ENCODE measurements around the gene FAM3D.
"Not testable (repeated sequence)": the region's sequence is repeated elsewhere in the genome, so short reads cannot be mapped to it uniquely, and the experiment has no call there.

The FAM3D gene, protein sequence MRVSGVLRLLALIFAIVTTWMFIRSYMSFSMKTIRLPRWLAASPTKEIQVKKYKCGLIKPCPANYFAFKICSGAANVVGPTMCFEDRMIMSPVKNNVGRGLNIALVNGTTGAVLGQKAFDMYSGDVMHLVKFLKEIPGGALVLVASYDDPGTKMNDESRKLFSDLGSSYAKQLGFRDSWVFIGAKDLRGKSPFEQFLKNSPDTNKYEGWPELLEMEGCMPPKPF

GRCh38 chr3:58666683-58667082 is at the start of gene FAM3D:
Gene FAM3D, minus strand, starts transcription at chr3:58666774. Its CDS starts 11,211 bp downstream, at chr3:58655563.
- H3K4me3 ChIP-seq (ENCODE audit: control insufficient read depth, low read depth, low read length) = no peak within 1 kb of the TSS
- no peak for TF ChIP-seq CTCF (conservative IDR thresholded peaks at IDR 0.05; ENCODE audit: control insufficient read depth, insufficient read depth, low read depth, low read length)
- no peak for DNase-seq (ENCODE audit: low read depth)

DNA sequence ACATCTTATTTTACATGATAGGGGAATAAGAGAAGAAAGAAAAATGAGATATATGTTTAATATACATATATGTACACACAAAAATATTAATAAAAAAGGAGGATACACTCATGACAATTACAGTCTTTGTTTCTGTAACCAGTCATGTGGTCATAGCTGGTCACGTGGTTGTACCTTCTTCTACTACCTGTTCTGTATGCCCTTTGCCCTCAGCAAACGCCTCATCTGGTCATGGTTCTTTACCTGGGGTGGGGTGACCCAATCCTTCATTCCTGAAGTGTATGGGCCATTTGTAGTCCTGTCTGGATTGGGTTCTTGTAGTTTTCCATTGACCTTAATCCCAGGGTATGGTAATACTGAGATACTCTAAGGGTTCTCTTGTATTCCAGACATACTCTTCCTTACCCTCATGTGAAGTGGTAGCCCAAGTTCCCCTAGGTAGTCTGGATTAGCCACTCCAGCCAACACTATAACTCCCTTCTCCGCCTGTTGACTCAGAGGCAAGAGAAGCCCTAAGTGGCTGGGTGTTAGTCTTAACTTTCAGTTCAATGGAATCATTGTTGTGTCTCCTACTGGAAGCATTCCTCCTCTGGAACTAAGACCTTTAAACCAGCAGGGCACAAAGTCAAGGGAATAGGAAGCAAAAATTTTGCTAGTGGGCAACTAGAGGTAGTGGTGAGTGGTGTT is 47.3 kb upstream of the FAM3D start:
- no peak for DNase-seq (ENCODE audit: low read depth)
- no peak for TF ChIP-seq CTCF (conservative IDR thresholded peaks at IDR 0.05; ENCODE audit: control insufficient read depth, insufficient read depth, low read depth, low read length)
- H3K4me3 ChIP-seq (ENCODE audit: control insufficient read depth, low read depth, low read length) = no peak overlapping the region

- TF ChIP-seq CTCF (conservative IDR thresholded peaks at IDR 0.05; ENCODE audit: control insufficient read depth, insufficient read depth, low read depth, low read length) = no peak
- no peak overlapping the region for H3K4me3 ChIP-seq (ENCODE audit: control insufficient read depth, low read depth, low read length)
- no peak for DNase-seq (ENCODE audit: low read depth)
Observed at GRCh38 chr3:58711871-58712270, 45.3 kb upstream of the FAM3D start.

GRCh38 chr3:58708983-58709382 is 42.4 kb upstream of the FAM3D start:
- H3K4me3 ChIP-seq (ENCODE audit: control insufficient read depth, low read depth, low read length); DNase-seq (ENCODE audit: low read depth): not testable (repeated sequence)

DNA sequence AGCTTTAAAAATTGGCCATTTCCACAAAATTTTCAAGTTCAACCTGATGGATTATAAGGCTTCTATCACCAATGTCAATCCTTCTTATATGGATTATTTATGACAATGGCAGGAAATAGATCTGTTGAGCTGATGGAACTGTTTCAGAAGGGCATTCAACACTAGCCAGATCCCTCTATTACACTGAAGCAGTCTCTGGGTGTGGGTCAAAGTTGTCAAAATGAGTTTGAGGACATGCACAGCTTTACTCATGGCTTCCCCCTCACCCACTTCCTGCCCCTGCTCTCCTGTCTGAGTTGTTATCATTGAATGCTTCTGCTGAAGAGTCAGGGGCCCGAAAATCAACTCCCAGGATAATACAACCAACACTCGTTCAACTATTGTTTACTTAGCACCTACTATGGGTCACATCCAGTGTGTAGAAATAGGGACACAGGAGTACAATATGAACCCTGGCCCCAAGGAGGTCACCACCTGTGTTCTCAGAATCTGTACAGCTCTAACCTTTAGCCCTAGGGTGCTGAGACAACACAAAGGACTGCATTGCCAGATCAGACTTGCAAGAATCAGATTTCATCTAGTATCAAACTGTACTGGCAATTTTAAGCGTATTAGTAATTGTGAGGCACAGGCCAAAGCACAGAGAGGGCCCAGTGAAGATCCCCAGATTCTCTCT is 41.7 kb upstream of the FAM3D start:
- TF ChIP-seq CTCF (conservative IDR thresholded peaks at IDR 0.05; ENCODE audit: control insufficient read depth, insufficient read depth, low read depth, low read length) = no peak
- H3K4me3 ChIP-seq (ENCODE audit: control insufficient read depth, low read depth, low read length) = no peak overlapping the region
- DNase-seq (ENCODE audit: low read depth) = no peak

DNA sequence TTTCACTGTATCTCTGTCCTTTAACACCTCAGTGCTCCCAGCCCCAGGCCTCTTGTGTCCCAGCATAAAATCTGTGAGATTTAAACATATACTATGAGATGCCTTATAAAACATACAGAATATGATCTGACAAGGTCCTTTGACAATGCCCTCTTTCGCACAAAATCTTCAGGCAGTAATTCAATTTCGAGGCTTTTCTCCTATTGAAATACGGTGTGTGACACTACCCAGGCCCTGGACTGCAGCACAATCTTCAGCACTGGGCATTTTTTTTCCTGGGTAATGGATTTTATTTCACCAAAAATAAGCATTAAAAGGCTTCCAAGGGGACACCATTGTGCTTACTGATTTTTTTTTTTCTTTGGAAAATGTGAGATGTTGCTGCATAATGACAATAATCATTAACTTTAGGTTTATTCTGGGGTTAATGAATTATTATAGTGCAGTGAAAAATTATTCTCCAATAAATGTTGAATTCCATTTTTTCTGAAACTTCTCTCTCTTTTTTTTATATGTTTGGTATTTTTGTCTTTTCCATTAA is 40.9 kb upstream of the FAM3D start:
- no peak overlapping the region for H3K4me3 ChIP-seq (ENCODE audit: control insufficient read depth, low read depth, low read length)
- TF ChIP-seq CTCF (conservative IDR thresholded peaks at IDR 0.05; ENCODE audit: control insufficient read depth, insufficient read depth, low read depth, low read length) = no peak
- no peak for DNase-seq (ENCODE audit: low read depth)

Measured in fibroblast of mammary gland (primary cell).